HG03571 (cell line): ENCODE data around the gene SEMA4D.
A peak's percentile ranks its signal among the peaks of the same experiment; 100 is the strongest.

ENCODE experiments used
- ATAC-seq: cut with Tn5 transposase; IDR thresholded peaks from one replicate; pipeline ENCODE4 v1.9.1; 2021; ENCODE audit not compliant: unreplicated experiment

The SEMA4D gene

DNA sequence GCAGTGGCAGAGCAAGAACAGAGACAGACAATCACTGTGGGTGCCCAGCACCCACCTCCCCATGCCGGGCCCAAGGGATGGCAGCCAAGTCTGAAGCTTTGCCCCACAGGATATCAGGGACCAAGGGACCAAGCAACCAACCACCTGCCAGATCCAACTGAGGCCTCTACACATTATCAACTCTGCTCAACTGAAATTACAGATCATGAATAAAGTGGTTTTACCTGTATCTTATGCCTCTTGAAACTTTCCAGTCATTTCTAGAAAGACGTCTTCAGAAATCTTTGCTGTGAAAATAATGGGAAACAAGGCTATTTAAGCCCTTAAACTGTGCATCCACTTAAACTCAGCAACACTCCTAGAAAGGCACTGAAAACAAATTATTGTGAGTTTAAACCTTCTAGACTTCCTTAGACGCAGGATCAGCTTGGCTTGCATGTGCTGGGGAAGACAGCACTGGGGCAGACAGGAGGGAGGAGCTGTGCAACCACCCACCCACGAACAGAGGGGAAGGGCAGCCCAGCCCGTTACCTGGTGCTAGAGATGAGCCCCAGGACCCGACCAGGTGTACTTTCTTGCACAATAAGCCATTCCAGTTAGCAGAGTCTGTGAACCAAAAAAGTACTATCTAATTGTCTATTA, 80.0 kb downstream of the SEMA4D start:
- no peak for ATAC-seq

GRCh38 chr9:89414670-89415324, 83.1 kb downstream of the SEMA4D start:
- ATAC-seq = no peak

DNA sequence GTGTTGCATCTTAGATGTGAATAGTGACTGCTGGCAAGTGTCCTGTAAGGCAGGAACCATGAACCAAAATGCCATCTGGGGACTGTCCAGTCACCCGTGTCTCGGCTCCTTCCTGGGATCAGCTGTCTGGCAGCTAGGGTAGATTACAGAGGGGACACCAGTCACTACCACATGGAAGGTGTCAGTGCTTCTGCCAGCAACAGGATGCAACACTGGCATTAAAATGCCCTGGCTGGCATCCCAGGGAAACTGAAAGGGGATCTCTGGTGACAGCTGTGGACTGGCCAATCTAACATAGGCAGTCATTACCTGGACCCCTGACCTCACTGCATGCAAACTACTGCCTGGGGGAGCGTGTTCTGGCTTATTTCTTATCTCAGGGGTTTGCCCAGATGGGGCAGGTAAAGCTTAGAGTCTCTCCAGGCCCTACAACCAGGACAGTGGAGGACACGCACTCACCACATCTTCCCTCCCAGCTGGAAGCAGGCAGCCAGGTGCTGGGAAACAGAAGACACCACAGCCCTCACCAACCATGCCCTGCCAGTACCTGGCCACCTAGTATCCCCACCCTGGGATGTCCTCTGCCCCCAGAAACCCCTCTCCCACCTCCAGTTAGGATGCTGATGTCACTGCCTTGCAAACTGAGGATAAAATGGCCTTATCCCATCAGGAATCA, 83.8 kb downstream of the SEMA4D start:
- ATAC-seq = no peak

DNA sequence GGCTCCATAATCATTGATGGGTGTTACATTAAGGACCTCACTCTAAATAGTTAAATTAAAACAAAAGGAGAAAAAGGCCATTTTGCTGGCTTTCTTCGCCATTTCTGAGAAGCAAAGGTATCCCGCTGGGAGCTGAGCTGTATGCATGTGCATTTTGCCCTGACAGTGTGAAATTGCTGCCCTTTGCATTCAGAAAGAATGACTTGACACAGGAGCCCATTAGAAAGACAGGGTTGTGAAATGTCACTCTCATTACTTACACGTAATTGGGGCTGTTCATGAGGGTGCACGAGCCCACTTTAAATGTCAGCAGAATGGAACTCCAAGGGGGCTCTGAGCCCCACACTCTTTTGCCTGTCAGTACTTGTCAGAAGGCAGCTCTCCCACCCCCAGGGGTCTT, 85.0 kb downstream of the SEMA4D start:
- ATAC-seq = no peak

- ATAC-seq = no peak
Observed at GRCh38 chr9:89412541-89412940, 85.4 kb downstream of the SEMA4D start.

DNA sequence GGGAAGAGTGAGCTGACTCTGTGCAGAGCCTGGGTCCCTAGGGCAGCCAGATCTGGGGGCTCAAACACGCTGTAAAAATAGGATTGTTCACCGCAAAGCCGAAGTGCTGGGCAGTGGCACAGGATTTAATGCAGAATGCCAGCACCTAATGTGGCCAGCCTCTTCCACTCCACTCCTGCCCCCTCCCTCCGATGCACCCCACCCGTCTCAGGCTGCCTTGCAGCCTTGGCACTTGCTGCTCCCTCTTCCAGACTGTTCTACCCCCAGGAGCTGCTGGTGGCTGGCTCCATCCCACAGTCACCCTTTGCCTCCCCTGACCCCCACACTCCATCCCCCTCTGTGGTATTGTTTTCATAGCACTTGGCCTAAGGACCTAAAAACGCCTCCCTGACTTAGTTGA, 86.2 kb downstream of the SEMA4D start:
- ATAC-seq = no peak

- peak; percentile 38 for ATAC-seq
Observed at GRCh38 chr9:89410641-89411350, 87.1 kb downstream of the SEMA4D start.

- no peak for ATAC-seq
Observed at GRCh38 chr9:89410022-89410421, 87.9 kb downstream of the SEMA4D start.

DNA sequence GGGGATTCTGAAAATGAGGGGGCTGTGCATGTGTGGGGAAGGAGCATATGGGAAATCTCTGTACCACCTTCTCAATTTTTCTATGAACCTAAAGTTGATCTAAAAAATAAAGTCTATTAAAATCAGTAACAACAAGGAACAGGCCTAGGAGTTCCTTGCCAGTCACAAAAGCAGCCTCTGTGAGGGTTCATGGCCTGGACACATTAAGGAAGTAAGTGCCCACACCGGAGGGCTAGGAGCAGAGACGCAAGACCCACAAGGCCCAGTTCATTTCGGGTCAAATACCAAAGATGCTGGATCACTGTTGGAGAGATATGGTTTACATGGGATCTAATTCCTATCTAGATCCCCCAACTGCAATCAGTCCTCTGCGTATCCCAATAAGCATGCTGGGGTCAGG, 88.4 kb downstream of the SEMA4D start:
- no peak for ATAC-seq

- ATAC-seq = no peak
Observed at GRCh38 chr9:89408628-89409101, 89.2 kb downstream of the SEMA4D start.

DNA sequence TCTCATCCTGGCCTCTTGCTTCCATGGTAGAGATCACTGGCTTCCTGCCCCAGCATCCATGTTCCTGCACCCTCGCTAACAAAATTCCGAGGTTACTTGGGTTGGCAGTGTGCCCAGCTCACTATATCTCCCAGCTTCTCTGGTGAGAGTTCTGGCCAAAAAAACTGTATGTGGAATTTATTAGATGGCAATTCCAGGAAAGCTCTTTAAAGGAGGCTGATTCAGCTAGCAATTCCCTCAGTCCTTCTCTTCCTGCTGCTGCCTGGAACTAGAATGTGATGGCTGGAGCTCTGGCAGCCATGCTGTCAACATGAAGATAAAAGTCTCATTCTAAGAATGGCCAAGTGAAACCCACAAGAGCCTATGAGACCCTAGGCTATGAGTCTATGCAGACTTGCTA, 90.8 kb downstream of the SEMA4D start:
- no peak for ATAC-seq

- peak; percentile 49 for ATAC-seq
Observed at GRCh38 chr9:89405826-89406225, 92.1 kb downstream of the SEMA4D start.

DNA sequence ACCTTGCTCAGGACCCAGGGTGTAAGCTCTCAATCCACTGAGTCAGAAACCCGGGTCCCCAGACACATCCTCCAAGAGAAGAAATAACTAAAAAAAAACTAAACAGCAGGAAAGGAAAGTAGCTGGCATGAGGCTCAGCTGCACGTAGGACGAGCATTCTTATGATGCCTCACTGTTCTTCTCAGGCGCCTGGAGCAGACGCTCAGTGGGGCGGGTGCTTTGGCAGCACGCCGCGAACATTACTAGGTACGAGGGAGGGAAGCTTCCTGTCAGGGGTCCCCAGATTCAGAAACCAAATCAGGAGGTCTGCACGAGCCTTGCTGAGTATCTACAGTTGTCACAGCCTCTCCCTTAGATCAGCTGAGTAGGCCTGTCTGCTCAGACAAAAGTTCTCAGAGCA, 93.8 kb downstream of the SEMA4D start:
- ATAC-seq = no peak

DNA sequence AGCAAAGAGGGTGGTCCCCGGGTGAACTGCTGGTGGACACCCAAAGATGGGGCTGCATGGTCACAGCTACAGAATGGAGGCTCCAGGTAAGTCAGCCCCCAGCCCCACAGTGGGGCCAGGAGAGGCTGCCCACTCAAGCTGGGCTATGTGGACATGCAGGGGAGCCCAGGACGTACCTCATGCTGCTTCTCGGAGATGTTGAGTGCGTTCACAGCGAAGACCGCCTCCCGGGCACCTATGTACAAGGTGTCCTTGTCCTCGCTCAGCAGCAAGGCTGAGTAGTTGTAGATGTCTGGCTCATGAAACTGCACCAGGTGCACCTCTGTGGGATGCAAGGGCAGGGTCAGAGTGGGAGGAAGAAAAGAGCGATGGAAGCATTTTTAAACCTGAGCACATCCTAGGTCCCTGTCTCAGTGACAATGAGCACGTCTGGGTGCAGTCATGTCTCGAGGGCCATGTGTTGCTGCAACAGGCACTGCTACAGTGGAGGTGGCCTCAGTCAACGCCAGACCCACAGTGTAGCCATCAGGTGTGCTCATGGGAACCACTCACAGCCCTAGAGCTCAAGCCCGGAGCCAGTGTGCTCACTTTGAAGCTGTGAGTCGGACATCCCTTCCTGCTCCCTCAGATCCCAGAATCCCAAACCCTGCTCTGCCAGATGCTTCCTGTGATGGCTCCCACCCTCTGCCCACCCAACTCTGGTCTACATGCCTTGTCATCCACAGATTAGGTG, 95.1 kb downstream of the SEMA4D start:
- ATAC-seq = no peak

- ATAC-seq = peak; percentile 77
Observed at GRCh38 chr9:89400403-89401116, 97.4 kb downstream of the SEMA4D start.

DNA sequence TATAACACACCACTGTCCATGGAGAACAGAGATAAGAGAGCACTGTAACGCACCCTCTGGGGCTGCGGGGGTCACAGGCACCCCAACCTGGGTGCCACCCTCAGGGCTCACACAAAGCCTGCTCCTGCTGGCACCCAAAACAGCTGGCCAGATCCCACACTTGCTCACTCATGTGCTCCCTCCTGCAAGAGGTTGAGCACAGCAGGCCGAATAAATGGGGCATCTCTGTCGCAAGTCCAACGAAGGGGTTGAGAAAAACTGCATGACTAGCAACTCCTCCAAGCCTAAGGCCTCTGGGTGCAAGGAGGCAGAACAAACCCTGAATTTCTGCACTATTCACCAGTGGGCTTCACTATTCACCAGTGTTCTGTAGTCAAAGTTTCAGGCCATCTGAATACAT, 99.3 kb downstream of the SEMA4D start:
- ATAC-seq = no peak

GRCh38 chr9:89397471-89397870, 100.4 kb downstream of the SEMA4D start:
- no peak for ATAC-seq

GRCh38 chr9:89395931-89396710, 101.8 kb downstream of the SEMA4D start:
- no peak for ATAC-seq

DNA sequence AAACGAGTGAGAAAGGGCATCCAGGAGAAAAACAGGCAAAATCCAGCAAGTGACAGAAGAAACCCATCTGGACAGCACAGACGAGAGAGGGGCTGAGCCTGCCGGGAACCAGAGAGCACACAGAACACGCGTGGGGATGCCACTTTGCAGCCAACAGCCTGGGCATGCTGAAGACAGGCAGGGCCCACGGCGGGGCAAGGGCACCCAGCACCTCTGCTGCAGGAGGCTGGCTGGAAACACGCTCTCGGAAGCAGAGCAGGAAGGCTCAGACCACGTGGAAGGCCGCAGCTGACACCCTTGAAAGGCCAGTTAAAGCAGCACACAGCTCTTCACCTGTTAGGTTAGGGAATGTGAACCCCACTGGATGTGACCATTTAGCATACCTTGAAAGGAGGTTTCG, 103.5 kb downstream of the SEMA4D start:
- no peak for ATAC-seq

DNA sequence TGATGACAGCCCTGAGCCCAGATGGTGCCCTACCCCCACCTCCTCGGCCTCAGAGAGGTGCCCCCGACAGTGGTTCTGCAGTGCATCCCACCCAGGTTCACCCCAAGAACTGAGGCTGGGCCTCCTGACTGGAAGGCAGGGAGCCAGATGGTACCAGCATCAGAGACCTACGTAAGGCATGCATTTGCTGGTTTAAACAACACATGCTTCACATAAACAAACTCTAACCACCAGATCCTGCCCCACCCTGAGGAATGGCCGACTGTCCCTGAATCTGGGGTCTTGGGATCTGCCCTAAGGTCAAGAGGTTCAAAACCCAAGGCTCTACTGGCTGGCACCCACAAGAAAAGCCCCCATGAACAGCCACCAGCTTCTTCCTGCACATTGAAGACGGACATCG, 106.3 kb downstream of the SEMA4D start:
- ATAC-seq = no peak
